Hepatocyte (in vitro differentiated cells): ENCODE measurements around the gene COL2A1. TPM values are rescaled to one million over a fixed set of nuclear protein-coding genes. Genes with fewer than 3 reads are reported as not detected.

Experiments
- DNase-seq: peaks from one replicate; pipeline ENCODE4 v3.0.0-alpha.2; 2016; ENCODE audit warnings: low spot score
- H2AFZ ChIP-seq: fragments of 200-600 bp; sonication (generic); 2 replicates; pipeline ENCODE4 v1.6.0; 2016; ENCODE audit warnings: antibody characterized with exemption, mild to moderate bottlenecking
- H3K27ac ChIP-seq: fragments of 200-600 bp; sonication (generic); 2 replicates; pipeline ENCODE4 v1.5.1; 2016; ENCODE audit warnings: mild to moderate bottlenecking
- H3K27me3 ChIP-seq: fragments of 200-600 bp; sonication (generic); 2 replicates; pipeline ENCODE4 v1.6.1; 2016
- H3K36me3 ChIP-seq: fragments of 200-600 bp; sonication (generic); replicated peaks from 2 replicates; pipeline ENCODE4 v1.5.1; 2016; ENCODE audit warnings: low read depth; ENCODE audit not compliant: insufficient read depth
- H3K4me1 ChIP-seq: fragments of 200-600 bp; sonication (generic); 2 replicates; pipeline ENCODE4 v1.5.1; 2016; ENCODE audit warnings: mild to moderate bottlenecking, moderate library complexity; ENCODE audit not compliant: insufficient read depth
- H3K4me2 ChIP-seq: fragments of 200-600 bp; sonication (generic); 2 replicates; pipeline ENCODE4 v1.6.0; 2016
- H3K4me3 ChIP-seq: fragments of 200-600 bp; sonication (generic); 2 replicates; pipeline ENCODE4 v1.5.1; 2016; ENCODE audit warnings: mild to moderate bottlenecking
- H3K79me2 ChIP-seq: fragments of 200-600 bp; sonication (generic); 2 replicates; pipeline ENCODE4 v1.6.0; 2017; ENCODE audit warnings: mild to moderate bottlenecking
- H3K9me2 ChIP-seq: fragments of 200-600 bp; sonication (generic); replicated peaks from 2 replicates; pipeline ENCODE4 v1.6.0; 2017; ENCODE audit warnings: mild to moderate bottlenecking; ENCODE audit not compliant: insufficient read depth
- H3K9me3 ChIP-seq: fragments of 200-600 bp; sonication (generic); 2 replicates; pipeline ENCODE4 v1.5.1; 2016; ENCODE audit warnings: low read depth, mild to moderate bottlenecking
- H4K20me1 ChIP-seq: fragments of 200-600 bp; sonication (generic); 2 replicates; pipeline ENCODE4 v1.6.0; 2016; ENCODE audit warnings: mild to moderate bottlenecking; ENCODE audit not compliant: insufficient read depth, poor library complexity, severe bottlenecking
- CTCF ChIP-seq: fragments of 200-600 bp; sonication (generic); IDR thresholded peaks from 2 replicates; pipeline ENCODE4 v1.5.1; 2016; ENCODE audit warnings: antibody characterized with exemption, mild to moderate bottlenecking; ENCODE audit not compliant: poor library complexity
- EZH2 ChIP-seq: fragments of 200-600 bp; sonication (generic); IDR thresholded peaks from 2 replicates; pipeline ENCODE4 v1.6.1; 2016; ENCODE audit warnings: antibody characterized with exemption, mild to moderate bottlenecking, borderline replicate concordance
- EZH2phosphoT487 ChIP-seq: fragments of 200-600 bp; sonication (generic); IDR thresholded peaks from one replicate; pipeline ENCODE4 v1.6.1; 2018; ENCODE audit warnings: antibody characterized with exemption, mild to moderate bottlenecking, low read depth, moderate library complexity; ENCODE audit not compliant: unreplicated experiment, severe bottlenecking
- WGBS: methylation state at CpG from one replicate; pipeline ENCODE4 v1.1.6; 2016; ENCODE audit warnings: low lambda C conversion rate; ENCODE audit errors: missing lambda C conversion rate; 5-methylcytosine and 5-hydroxymethylcytosine counted together
- polyA plus RNA-seq: library from polyadenylated mRNA; unstranded; fragments of >200 nt; fragmentation: Nextera tagmentation; extraction: Ambion mirVana; gene quantifications from 2 replicates; pipeline ENCODE4 v1.2.1, GENCODE V29; 2016
- total RNA-seq: library from RNA; depleted of rRNA; stranded (reverse); fragments of >200 nt; gene quantifications from 2 replicates; pipeline ENCODE4 v1.2.3, GENCODE V29; 2014

The COL2A1 gene
- total and polyA plus RNA-seq, 2 experiments from 2014 or later, result 52.5 to 57.9 TPM

- Histone ChIP-seq H3K36me3 (no peaks in the 10 kb centered on the region), H3K4me2 (no peak overlapping the region), H4K20me1 (no peaks in the 10 kb centered on the region), H3K79me2 (no peaks in the 10 kb centered on the region), H3K4me1 (peaks cover 5% of the 10 kb centered on the region), H3K9me3 (no peaks in the 10 kb centered on the region), H3K27ac (no peak overlapping the region), H2AFZ (no peak overlapping the region), H3K27me3 (no peaks in the 10 kb centered on the region), H3K4me3 (no peak overlapping the region), H3K9me2 (no peaks in the 10 kb centered on the region)
- no peak for DNase-seq
- 95% methylated on average over 4 of the region's 4 CpGs for WGBS
- no peak for TF ChIP-seq EZH2
- no peak for TF ChIP-seq EZH2phosphoT487
- TF ChIP-seq CTCF, result no peak
Observed at GRCh38 chr12:48043771-48044170, 39.5 kb upstream of the COL2A1 start.

DNA sequence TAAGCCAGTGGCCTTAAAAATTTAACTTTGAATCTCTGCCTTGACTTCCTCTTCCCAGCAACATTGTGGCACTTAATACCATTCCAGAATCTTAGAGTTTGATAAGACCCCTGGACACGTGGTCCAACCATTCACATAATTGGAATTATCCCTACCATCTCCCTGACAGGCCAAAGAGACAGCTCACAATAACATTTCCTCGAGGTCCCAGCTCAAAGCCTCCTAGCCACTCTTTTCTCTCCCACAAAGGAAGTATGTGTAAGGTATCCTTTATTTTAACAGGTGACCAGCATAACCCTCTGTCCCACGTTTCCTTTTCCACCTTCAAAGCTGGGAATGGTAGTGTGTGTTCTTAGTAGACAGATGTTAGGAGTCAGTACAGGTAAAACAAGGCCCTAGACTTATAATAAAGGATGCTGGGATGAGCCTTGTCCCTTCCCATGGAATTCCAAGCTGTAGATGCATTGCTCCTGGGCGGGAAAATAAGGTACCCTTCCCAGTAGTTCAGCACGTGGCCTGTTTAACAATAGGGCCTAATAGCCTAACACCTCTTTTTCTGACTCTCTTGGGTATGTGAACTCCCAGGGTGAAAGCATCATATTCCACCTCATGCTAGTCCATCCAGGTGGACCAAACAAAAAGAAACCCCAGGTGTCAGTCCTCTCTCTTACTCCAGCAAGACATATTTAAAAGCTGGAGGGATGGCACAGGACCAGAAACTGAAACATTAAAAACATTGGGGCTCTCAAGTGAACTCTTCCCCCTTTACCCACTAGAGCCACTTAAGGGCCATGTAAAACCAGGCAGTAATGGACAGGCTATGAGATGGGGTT is 37.5 kb upstream of the COL2A1 start:
- Histone ChIP-seq H3K27ac (no peak overlapping the region), H3K4me2 (no peak overlapping the region), H4K20me1 (no peaks in the 10 kb centered on the region), H3K9me3 (no peaks in the 10 kb centered on the region), H3K9me2 (no peaks in the 10 kb centered on the region), H3K36me3 (no peaks in the 10 kb centered on the region), H3K79me2 (no peaks in the 10 kb centered on the region), H3K4me1 (peaks cover 17% of the 10 kb centered on the region), H2AFZ (no peak overlapping the region), H3K27me3 (no peaks in the 10 kb centered on the region), H3K4me3 (no peak overlapping the region)
- TF ChIP-seq CTCF (no peak), EZH2 (no peak), EZH2phosphoT487 (no peak)
- WGBS, result 91% methylated on average over 5 of the region's 5 CpGs
- DNase-seq, result no peak

GRCh38 chr12:48040354-48040753 is 36.1 kb upstream of the COL2A1 start:
- Histone ChIP-seq H3K4me1 (peaks cover 17% of the 10 kb centered on the region), H3K79me2 (no peaks in the 10 kb centered on the region), H3K9me3 (no peaks in the 10 kb centered on the region), H2AFZ (no peak overlapping the region), H3K4me3 (no peak overlapping the region), H3K27ac (peak overlapping the region; percentile 3), H3K4me2 (no peak overlapping the region), H3K36me3 (no peaks in the 10 kb centered on the region), H4K20me1 (no peaks in the 10 kb centered on the region), H3K27me3 (no peaks in the 10 kb centered on the region), H3K9me2 (no peaks in the 10 kb centered on the region)
- no peak for TF ChIP-seq CTCF
- TF ChIP-seq EZH2, result no peak
- TF ChIP-seq EZH2phosphoT487, result no peak
- WGBS, result 33% methylated on average over 3 of the region's 3 CpGs
- DNase-seq, result no peak
